CD14-positive monocyte (primary cell): ENCODE results near the gene CTNNAL1. TPM values are rescaled to one million over a fixed set of nuclear protein-coding genes. Genes with fewer than 3 reads are reported as not detected.
"Not testable (repeated sequence)": the region's sequence is repeated elsewhere in the genome, so short reads cannot be mapped to it uniquely, and the experiment has no call there.

ENCODE experiments used
- DNase-seq, 3 donors: peaks; one replicate each; pipeline ENCODE4 v3.0.0-alpha.2; 2011 to 2022
- H2AFZ ChIP-seq: 2 replicates; pipeline ENCODE4 v1.6.0; 2012; ENCODE audit warnings: mild to moderate bottlenecking, low read depth, low read length, inconsistent platforms; ENCODE audit not compliant: insufficient read depth, poor library complexity, severe bottlenecking
- H3K27ac ChIP-seq, 2 donors: 1 replicate in 1 of 2; 2 replicates in 1 of 2; pipeline ENCODE4 v1.5.1; 2012 to 2013; ENCODE audit warnings: low read length in 2 of 2, control low read depth in 1 of 2, inconsistent platforms in 1 of 2, low read depth in 1 of 2, mild to moderate bottlenecking in 1 of 2
- H3K27me3 ChIP-seq, 2 donors: one replicate each; pipeline versions ENCODE4 v1.6.0 to v1.6.1; 2011 to 2013; ENCODE audit warnings: low read length in 2 of 2; ENCODE audit not compliant: control insufficient read depth in 2 of 2, insufficient read depth in 2 of 2
- H3K36me3 ChIP-seq, 2 donors: replicated peaks in 1 of 2; 1 replicate in 1 of 2; 2 replicates in 1 of 2; pipeline versions ENCODE4 v1.5.1 to v1.6.1; 2012 to 2013; ENCODE audit warnings: low read length in 2 of 2, control low read depth in 1 of 2, inconsistent platforms in 1 of 2, mild to moderate bottlenecking in 1 of 2; ENCODE audit not compliant: insufficient read depth in 2 of 2, control insufficient read depth in 1 of 2
- H3K4me1 ChIP-seq, 2 donors: 1 replicate in 1 of 2; 2 replicates in 1 of 2; pipeline versions ENCODE4 v1.5.1 to v1.6.1; 2012 to 2013; ENCODE audit warnings: low read length in 2 of 2, control low read depth in 1 of 2, inconsistent platforms in 1 of 2, mild to moderate bottlenecking in 1 of 2, moderate library complexity in 1 of 2; ENCODE audit not compliant: insufficient read depth in 2 of 2, control insufficient read depth in 1 of 2
- H3K4me2 ChIP-seq: replicated peaks from 2 replicates; pipeline ENCODE3; 2012; ENCODE audit warnings: low read length, moderate library complexity, mild to moderate bottlenecking; ENCODE audit not compliant: poor library complexity, severe bottlenecking; ENCODE audit errors: extremely low read depth
- H3K4me3 ChIP-seq, 3 experiments: fragments of 200-600 bp in 1 of 3; sonication (generic) in 1 of 3; replicated peaks in 1 of 3; 1 replicate in 2 of 3; 2 replicates in 1 of 3; pipeline ENCODE4 v1.5.1; 2011 to 2013; ENCODE audit warnings: low read length in 3 of 3, mild to moderate bottlenecking in 3 of 3, control low read depth in 2 of 3, low read depth in 2 of 3, inconsistent platforms in 1 of 3, moderate library complexity in 1 of 3
- H3K79me2 ChIP-seq: 2 replicates; pipeline ENCODE4 v1.6.0; 2012; ENCODE audit warnings: mild to moderate bottlenecking, control low read depth, inconsistent platforms, low read length, moderate library complexity; ENCODE audit not compliant: insufficient read depth
- H3K9ac ChIP-seq: 2 replicates; pipeline ENCODE4 v1.6.0; 2017; ENCODE audit warnings: low read length, mild to moderate bottlenecking; ENCODE audit not compliant: insufficient read depth, poor library complexity, severe bottlenecking
- H3K9me3 ChIP-seq, 2 donors: replicated peaks in 1 of 2; 1 replicate in 1 of 2; 2 replicates in 1 of 2; pipeline versions ENCODE4 v1.5.1 to v1.6.1; 2012 to 2013; ENCODE audit warnings: low read length in 2 of 2, control low read depth in 1 of 2; ENCODE audit not compliant: control insufficient read depth in 1 of 2, insufficient read depth in 1 of 2
- H4K20me1 ChIP-seq: 2 replicates; pipeline ENCODE4 v1.6.0; 2012; ENCODE audit warnings: mild to moderate bottlenecking, low read length, control low read depth, moderate library complexity; ENCODE audit not compliant: insufficient read depth
- H3K27ac Mint-ChIP-seq, 7 donors: one replicate each; pipeline ENCODE4 v1.8.0; 2020; ENCODE audit warnings: mild to moderate bottlenecking in 7 of 7, mixed read lengths in 7 of 7, moderate library complexity in 6 of 7, inconsistent platforms in 2 of 7
- H3K27me3 Mint-ChIP-seq, 3 donors: one replicate each; pipeline ENCODE4 v1.8.0; 2021 to 2022; ENCODE audit warnings: low read depth in 3 of 3, mild to moderate bottlenecking in 3 of 3, mixed read lengths in 3 of 3, moderate library complexity in 3 of 3, inconsistent platforms in 1 of 3
- H3K36me3 Mint-ChIP-seq, 2 donors: one replicate each; pipeline ENCODE4 v1.8.0; 2020; ENCODE audit warnings: mixed read lengths in 2 of 2, inconsistent platforms in 1 of 2, mild to moderate bottlenecking in 1 of 2
- H3K4me1 Mint-ChIP-seq: one replicate; pipeline ENCODE4 v1.8.0; 2020; ENCODE audit warnings: mild to moderate bottlenecking, mixed read lengths
- H3K4me3 Mint-ChIP-seq, 2 donors: one replicate each; pipeline ENCODE4 v1.8.0; 2020; ENCODE audit warnings: mild to moderate bottlenecking in 2 of 2, mixed read lengths in 2 of 2, moderate library complexity in 1 of 2
- H3K9me3 Mint-ChIP-seq, 7 donors: one replicate each; pipeline ENCODE4 v1.8.0; 2020 to 2022; ENCODE audit warnings: mixed read lengths in 7 of 7, mild to moderate bottlenecking in 6 of 7, moderate library complexity in 6 of 7, inconsistent platforms in 2 of 7
- CTCF ChIP-seq: fragments of 200-600 bp; IDR thresholded peaks from one replicate; pipeline ENCODE4 v1.8.0; 2022; ENCODE audit warnings: antibody characterized with exemption, mild to moderate bottlenecking
- WGBS: methylation state at CpG from one replicate; pipeline ENCODE4 v1.1.5; 2013; ENCODE audit warnings: missing lambda C conversion rate; ENCODE audit not compliant: insufficient coverage; 5-methylcytosine and 5-hydroxymethylcytosine counted together
- intact Hi-C, 2 donors: fragments of 100-400 bp; cut with micrococcal nuclease; formaldehyde crosslinking; loops; one replicate each; pipeline versions ENCODE4 v1.15.0 to v1.15.1; 2023
- polyA plus RNA-seq, 3 donors: library from polyadenylated mRNA; depleted of rRNA in 1 of 3; unstranded in 2 of 3; stranded (reverse) in 1 of 3; fragments of 300-500 nt in 2 of 3; fragments of >200 nt in 1 of 3; fragmentation: Illumina TruSeq in 2 of 3; gene quantifications; 1 replicate in 2 of 3; 2 replicates in 1 of 3; pipeline ENCODE4 v1.2.3, GENCODE V29; 2012 to 2021

The CTNNAL1 gene
- polyA plus RNA-seq, 3 donors: 0.10 to 0.39 (median 0.25) TPM

DNA sequence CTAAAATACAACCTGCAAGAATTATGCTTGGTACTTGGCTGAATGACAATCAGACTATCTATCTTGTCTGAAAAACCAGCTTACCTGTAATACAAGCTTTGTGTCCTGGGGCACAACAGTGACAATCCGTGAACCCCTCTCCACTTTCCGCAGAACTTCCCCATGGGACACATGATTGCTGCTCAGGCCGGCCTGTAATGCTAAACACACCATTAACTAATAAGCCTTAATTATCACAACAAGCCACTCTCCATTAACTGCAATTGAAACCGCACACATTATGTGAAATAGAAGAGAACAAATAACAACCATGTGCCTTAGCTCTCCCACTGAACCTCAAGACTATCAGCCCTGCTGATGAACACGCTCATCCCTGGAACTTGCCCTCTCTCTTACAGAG is 113.1 kb downstream of the CTNNAL1 start:
- TF ChIP-seq CTCF: no peak
- Histone ChIP-seq H3K27ac (no peak overlapping the region), H3K36me3 (peaks cover 73 to 98% of the 10 kb centered on the region in 2 donors), H3K79me2 (no peaks in the 10 kb centered on the region), H3K9ac (no peak overlapping the region), H3K4me2 (no peak overlapping the region), H3K27me3 (no peaks in the 10 kb centered on the region), H3K9me3 (no peaks in the 10 kb centered on the region), H4K20me1 (no peaks in the 10 kb centered on the region), H3K4me1 (no peaks in the 10 kb centered on the region), H2AFZ (no peak overlapping the region), H3K4me3 (no peak overlapping the region)
- no peaks in the 10 kb centered on the region for H3K9me3 Mint-ChIP-seq
- peaks cover 86 to 90% of the 10 kb centered on the region in 2 donors for H3K36me3 Mint-ChIP-seq
- peaks cover 11% of the 10 kb centered on the region for H3K4me1 Mint-ChIP-seq
- intact Hi-C loops: no loop called here
- no peaks in the 10 kb centered on the region for H3K27me3 Mint-ChIP-seq
- 100% methylated on average over 3 of the region's 5 CpGs for WGBS
- no peak for DNase-seq
- peak overlapping the region in 2 of 7 donors; percentile 2 to 21 for H3K27ac Mint-ChIP-seq
- H3K4me3 Mint-ChIP-seq: no peak overlapping the region

GRCh38 chr9:108899023-108899695 is 114.1 kb downstream of the CTNNAL1 start:
- H3K4me2 ChIP-seq, H3K27ac Mint-ChIP-seq, H3K9me3 Mint-ChIP-seq, DNase-seq, H3K27ac ChIP-seq, H4K20me1 ChIP-seq, H3K9ac ChIP-seq, H3K27me3 Mint-ChIP-seq, H3K9me3 ChIP-seq, H3K4me3 Mint-ChIP-seq, H2AFZ ChIP-seq, intact Hi-C loops, H3K4me3 ChIP-seq, H3K4me1 ChIP-seq, H3K79me2 ChIP-seq, H3K27me3 ChIP-seq: not testable (repeated sequence)
- Mint-ChIP-seq H3K4me1 (peaks cover 10% of the 10 kb centered on the region), H3K36me3 (peaks cover 93 to 94% of the 10 kb centered on the region in 2 donors)
- 100% methylated on average over 4 of the region's 8 CpGs for WGBS
- H3K36me3 ChIP-seq: peaks cover 74 to 98% of the 10 kb centered on the region in 2 donors
